ENCODE measurements around the gene EXOC4. TPM values are rescaled to one million over a fixed set of nuclear protein-coding genes. Genes with fewer than 3 reads are reported as not detected.

The EXOC4 gene
- total and polyA plus RNA-seq, 2 donors (not counting 3 experiments of a cell fraction or from before 2014, with no cell fraction given): 20.3 to 73.1 TPM

DNA sequence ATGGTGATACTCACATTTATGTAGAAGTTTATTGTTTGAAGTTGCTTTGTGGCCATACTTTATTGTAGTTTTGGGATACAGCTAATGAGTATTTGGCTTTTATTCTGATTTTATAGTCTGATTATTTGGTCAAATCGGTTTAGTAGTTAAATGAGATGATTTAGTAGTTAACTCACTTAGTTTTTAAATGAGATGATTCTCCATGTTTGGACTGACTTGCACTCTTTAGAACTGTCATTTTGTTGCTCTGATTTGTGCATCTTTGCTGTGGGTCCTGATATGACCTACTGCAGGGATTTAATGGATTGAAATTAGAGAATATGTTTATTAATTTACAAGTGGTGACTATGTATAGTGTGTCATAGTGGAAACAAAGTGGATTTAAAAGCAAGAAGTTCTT is 44.2 kb downstream of the EXOC4 start:
- dilution Hi-C loops (cut with MboI; ENCODE audit: extremely low pct_ligation_motif_present, low sequenced_read_pairs) (no loop called here), intact Hi-C loops (cut with micrococcal nuclease) (no loop called here)
- Histone ChIP-seq H3K79me2 (ENCODE audit: control insufficient read depth, insufficient read depth, low read length) (no peaks in the 10 kb centered on the region), H3K27me3 (ENCODE audit: control insufficient read depth in 2 of 2, insufficient read depth in 2 of 2, low read length in 2 of 2) (no peaks in the 10 kb centered on the region), H3K4me1 (ENCODE audit: control insufficient read depth, extremely low read depth, insufficient read depth, low read length) (peaks cover 3% of the 10 kb centered on the region), H3K9me3 (replicated peaks; ENCODE audit: control insufficient read depth, insufficient read depth, low read length) (no peaks in the 10 kb centered on the region), H3K27ac (ENCODE audit: insufficient read depth, low read depth, low read length) (no peak overlapping the region), H3K9ac (replicated peaks; ENCODE audit: extremely low read depth, insufficient read depth, low read length) (no peak overlapping the region), H2AFZ (ENCODE audit: low read depth, low read length) (no peak overlapping the region), H3K4me2 (ENCODE audit: insufficient read depth, low read length) (no peak overlapping the region), H4K20me1 (replicated peaks; ENCODE audit: control insufficient read depth, extremely low read depth, insufficient read depth, low read length) (no peaks in the 10 kb centered on the region), H3K4me3 (replicated peaks in 1 of 3; ENCODE audit: insufficient read depth in 1 of 3, low read depth in 1 of 3, low read length in 3 of 3) (no peak overlapping the region), H3K9me1 (replicated peaks; ENCODE audit: control insufficient read depth, extremely low read depth, insufficient read depth, low read length) (no peaks in the 10 kb centered on the region), H3K36me3 (ENCODE audit: control insufficient read depth in 2 of 2, extremely low read depth in 1 of 2, insufficient read depth in 2 of 2, low read length in 2 of 2) (no peaks in the 10 kb centered on the region)
- FAIRE-seq (no peak), DNase-seq (ENCODE audit: low read depth, low spot score) (no peak)
- TF ChIP-seq POLR2AphosphoS5 (IDR thresholded peaks at IDR 0.05; ENCODE audit: insufficient read depth, low read depth, low read length): no peak
- no peak for TF ChIP-seq EZH2 (IDR thresholded peaks at IDR 0.05; ENCODE audit: borderline replicate concordance, low read depth, low read length, severe bottlenecking)
- TF ChIP-seq FOS (IDR thresholded peaks at IDR 0.05; ENCODE audit: borderline replicate concordance, insufficient read depth, low read length): no peak
- TF ChIP-seq, protein P1, sequence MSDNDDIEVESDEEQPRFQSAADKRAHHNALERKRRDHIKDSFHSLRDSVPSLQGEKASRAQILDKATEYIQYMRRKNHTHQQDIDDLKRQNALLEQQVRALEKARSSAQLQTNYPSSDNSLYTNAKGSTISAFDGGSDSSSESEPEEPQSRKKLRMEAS (IDR thresholded peaks at IDR 0.05; ENCODE audit: insufficient read depth, insufficient read length): no peak
- TF ChIP-seq POLR2A (IDR thresholded peaks at IDR 0.05; ENCODE audit: low read depth, low read length): no peak
- TF ChIP-seq JUN (IDR thresholded peaks at IDR 0.05; ENCODE audit: borderline replicate concordance, insufficient read depth, insufficient read length, low read depth): no peak
- no peak for TF ChIP-seq MYC (IDR thresholded peaks at IDR 0.05; ENCODE audit: low read depth, low read length)
- TF ChIP-seq, protein P2, sequence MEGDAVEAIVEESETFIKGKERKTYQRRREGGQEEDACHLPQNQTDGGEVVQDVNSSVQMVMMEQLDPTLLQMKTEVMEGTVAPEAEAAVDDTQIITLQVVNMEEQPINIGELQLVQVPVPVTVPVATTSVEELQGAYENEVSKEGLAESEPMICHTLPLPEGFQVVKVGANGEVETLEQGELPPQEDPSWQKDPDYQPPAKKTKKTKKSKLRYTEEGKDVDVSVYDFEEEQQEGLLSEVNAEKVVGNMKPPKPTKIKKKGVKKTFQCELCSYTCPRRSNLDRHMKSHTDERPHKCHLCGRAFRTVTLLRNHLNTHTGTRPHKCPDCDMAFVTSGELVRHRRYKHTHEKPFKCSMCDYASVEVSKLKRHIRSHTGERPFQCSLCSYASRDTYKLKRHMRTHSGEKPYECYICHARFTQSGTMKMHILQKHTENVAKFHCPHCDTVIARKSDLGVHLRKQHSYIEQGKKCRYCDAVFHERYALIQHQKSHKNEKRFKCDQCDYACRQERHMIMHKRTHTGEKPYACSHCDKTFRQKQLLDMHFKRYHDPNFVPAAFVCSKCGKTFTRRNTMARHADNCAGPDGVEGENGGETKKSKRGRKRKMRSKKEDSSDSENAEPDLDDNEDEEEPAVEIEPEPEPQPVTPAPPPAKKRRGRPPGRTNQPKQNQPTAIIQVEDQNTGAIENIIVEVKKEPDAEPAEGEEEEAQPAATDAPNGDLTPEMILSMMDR (IDR thresholded peaks at IDR 0.05; ENCODE audit: extremely low read depth in 1 of 2, insufficient read depth in 1 of 2, low read depth in 1 of 2, low read length in 2 of 2): no peak
- no peak for TF ChIP-seq GATA2 (IDR thresholded peaks at IDR 0.05; ENCODE audit: insufficient read depth, insufficient read length, low read depth, low read length)
- no TSS peak for BruUV-seq (replicated peaks)
- CTCF ChIA-PET: no interaction called here
- POLR2A ChIA-PET: no interaction called here
